IMR-90 (cell line): ENCODE data around the gene C1orf167. TPM values are rescaled to one million over a fixed set of nuclear protein-coding genes. Genes with fewer than 3 reads are reported as not detected.

Source experiments
- ATAC-seq: fragments of 200-7000 bp; cut with Tn5 transposase; 2 replicates; pipeline ENCODE4 v1.9.1; 2020; ENCODE audit warnings: low read depth, mild to moderate bottlenecking, moderate library complexity
- BruUV-seq: library from RNA; stranded (reverse); fragments of 400-500 nt; replicated peaks from 2 replicates; lab custom pipeline; 2021; lab: Mats Ljungman, UMichigan
- CTCF ChIA-PET: fragments of 300-600 bp; formaldehyde crosslinking; extraction: SDS; loops from one replicate; lab custom pipeline; 2021; ENCODE audit warnings: antibody characterized with exemption; lab: Yijun Ruan, JAX
- POLR2A ChIA-PET: fragments of 300-600 bp; sonication (Branson Sonifier 250); formaldehyde crosslinking; loops from one replicate; lab custom pipeline; 2022; ENCODE audit warnings: antibody characterized with exemption; ENCODE audit not compliant: unreplicated experiment; lab: Charles Lee
- DNase-seq: peaks from one replicate; pipeline ENCODE4 v3.0.0; 2013
- H2AFZ ChIP-seq: replicated peaks from 2 replicates; pipeline ENCODE3; 2013; ENCODE audit warnings: low read length, mild to moderate bottlenecking; ENCODE audit not compliant: poor library complexity
- H2AK5ac ChIP-seq: 2 replicates; pipeline ENCODE4 v1.6.1; 2013; ENCODE audit warnings: low read depth, low read length, inconsistent platforms
- H2AK9ac ChIP-seq: replicated peaks from 2 replicates; pipeline ENCODE3; 2013; ENCODE audit warnings: mild to moderate bottlenecking, low read depth, low read length, moderate library complexity; ENCODE audit not compliant: poor library complexity
- H2BK120ac ChIP-seq: 2 replicates; pipeline ENCODE4 v1.6.1; 2013; ENCODE audit warnings: low read depth, low read length, inconsistent platforms
- H2BK15ac ChIP-seq: 3 replicates; pipeline ENCODE4 v1.6.1; 2013; ENCODE audit warnings: low read depth, low read length, inconsistent platforms
- H2BK20ac ChIP-seq: 2 replicates; pipeline ENCODE4 v1.6.1; 2013; ENCODE audit warnings: low read depth, mild to moderate bottlenecking, inconsistent platforms, low read length, moderate library complexity
- H2BK5ac ChIP-seq: 2 replicates; pipeline ENCODE4 v1.6.1; 2013; ENCODE audit warnings: mild to moderate bottlenecking, low read depth, low read length, inconsistent platforms; ENCODE audit not compliant: poor library complexity, severe bottlenecking
- H3K14ac ChIP-seq: replicated peaks from 2 replicates; pipeline ENCODE4 v1.6.1; 2013; ENCODE audit warnings: low read depth, low read length, inconsistent platforms
- H3K18ac ChIP-seq: 2 replicates; pipeline ENCODE4 v1.6.1; 2013; ENCODE audit warnings: low read depth, low read length, control low read depth
- H3K23ac ChIP-seq: 2 replicates; pipeline ENCODE4 v1.6.1; 2013; ENCODE audit warnings: low read depth, low read length, inconsistent platforms
- H3K27ac ChIP-seq: 2 replicates; pipeline ENCODE4 v1.5.1; 2013; ENCODE audit warnings: mild to moderate bottlenecking, control low read depth, low read length; ENCODE audit not compliant: insufficient read depth
- H3K27me3 ChIP-seq: 2 replicates; pipeline ENCODE4 v1.6.1; 2013; ENCODE audit warnings: low read length; ENCODE audit not compliant: control insufficient read depth, insufficient read depth
- H3K36me3 ChIP-seq: 2 replicates; pipeline ENCODE4 v1.6.1; 2013; ENCODE audit warnings: low read length, mixed read lengths; ENCODE audit not compliant: control insufficient read depth, insufficient read depth
- H3K4ac ChIP-seq: 2 replicates; pipeline ENCODE4 v1.6.1; 2013; ENCODE audit warnings: low read depth, low read length, inconsistent platforms
- H3K4me1 ChIP-seq: 2 replicates; pipeline ENCODE4 v1.6.1; 2013; ENCODE audit warnings: low read length, mixed read lengths; ENCODE audit not compliant: control insufficient read depth, insufficient read depth
- H3K4me2 ChIP-seq: 2 replicates; pipeline ENCODE4 v1.6.1; 2013; ENCODE audit warnings: low read depth, mild to moderate bottlenecking, control low read depth, low read length, moderate library complexity
- H3K4me3 ChIP-seq: 2 replicates; pipeline ENCODE4 v1.5.1; 2013; ENCODE audit warnings: low read depth, mild to moderate bottlenecking, control low read depth, low read length, moderate library complexity; ENCODE audit not compliant: insufficient read depth
- H3K56ac ChIP-seq: 2 replicates; pipeline ENCODE4 v1.6.1; 2013; ENCODE audit warnings: low read length, inconsistent platforms; ENCODE audit not compliant: insufficient read depth; ENCODE audit errors: extremely low read depth
- H3K79me1 ChIP-seq, 2 experiments: 2 replicates each; pipeline ENCODE4 v1.6.1; 2013; ENCODE audit warnings: low read length in 2 of 2, inconsistent platforms in 1 of 2, low read depth in 1 of 2
- H3K9ac ChIP-seq: 2 replicates; pipeline ENCODE4 v1.6.1; 2013; ENCODE audit warnings: low read depth, low read length, control low read depth
- H3K9me1 ChIP-seq: 2 replicates; pipeline ENCODE4 v1.6.1; 2013; ENCODE audit warnings: low read length, inconsistent platforms; ENCODE audit not compliant: insufficient read depth
- H3K9me3 ChIP-seq: 2 replicates; pipeline ENCODE4 v1.6.1; 2013; ENCODE audit warnings: low read length; ENCODE audit not compliant: control insufficient read depth, insufficient read depth
- H4K20me1 ChIP-seq: 2 replicates; pipeline ENCODE4 v1.6.1; 2013; ENCODE audit warnings: low read length, inconsistent platforms; ENCODE audit not compliant: insufficient read depth
- H4K5ac ChIP-seq: 2 replicates; pipeline ENCODE4 v1.6.1; 2013; ENCODE audit warnings: mild to moderate bottlenecking, low read depth, low read length, control low read depth
- H4K8ac ChIP-seq, 2 experiments: 2 replicates each; pipeline ENCODE4 v1.6.1; 2013; ENCODE audit warnings: low read depth in 2 of 2, low read length in 2 of 2, control low read depth in 1 of 2, inconsistent platforms in 1 of 2
- H4K91ac ChIP-seq: 2 replicates; pipeline ENCODE4 v1.6.1; 2013; ENCODE audit warnings: low read depth, low read length, inconsistent platforms; ENCODE audit not compliant: insufficient read depth
- FOS ChIP-seq: fragments of 150-350 bp; IDR thresholded peaks from 2 replicates; pipeline ENCODE4 v1.6.1; 2016; ENCODE audit warnings: low read depth, low read length
- SMC3 ChIP-seq: fragments of 150-350 bp; IDR thresholded peaks from 2 replicates; pipeline ENCODE4 v1.6.1; 2016; ENCODE audit warnings: low read depth, mild to moderate bottlenecking, antibody characterized with exemption, low read length, moderate library complexity
- WGBS, 2 experiments: methylation state at CpG; one replicate each; pipeline versions ENCODE4 v1.1.5 to v1.1.7; 2013; ENCODE audit warnings: missing lambda C conversion rate in 2 of 2; ENCODE audit not compliant: insufficient read length in 1 of 2; ENCODE audit errors: extremely low coverage in 2 of 2; 5-methylcytosine and 5-hydroxymethylcytosine counted together
- dilution Hi-C: fragments of 300-500 bp; cut with HindIII; formaldehyde crosslinking; loops from one replicate; pipeline ENCODE4 v1.14.3; 2018; ENCODE audit warnings: low sequenced_read_pairs; ENCODE audit not compliant: unreplicated experiment
- in situ Hi-C: fragments of 300-500 bp; cut with MboI; formaldehyde crosslinking; loops from 3 replicates; pipeline ENCODE4 v1.14.3; 2019; ENCODE audit warnings: low sequenced_read_pairs, inconsistent platforms, mixed read lengths
- intact Hi-C: fragments of 100-400 bp; cut with micrococcal nuclease; formaldehyde crosslinking; loops from 2 replicates; pipeline ENCODE4 v1.10.0; 2022
- polyA plus RNA-seq, 3 experiments: library from polyadenylated mRNA; depleted of rRNA; stranded (reverse); fragments of >200 nt; gene quantifications; 2 replicates each; pipeline ENCODE4 v1.2.3, GENCODE V29; 2012; ENCODE audit warnings: low replicate concordance in 1 of 3
- total RNA-seq: library from RNA; depleted of rRNA; stranded (reverse); fragments of >200 nt; gene quantifications from 2 replicates; pipeline ENCODE4 v1.2.3, GENCODE V29; 2012
- TF ChIP-seq, protein P1 (sequence below): conservative IDR thresholded peaks from 2 replicates; pipeline ENCODE4 v1.5.1; 2012; ENCODE audit warnings: mild to moderate bottlenecking, low read depth, low read length, improper control_type of control experiment

Gene C1orf167
- total and polyA plus RNA-seq, 2 of the 4 experiments (the other 2 are of a cell fraction): under 0.01 to 0.15 TPM

DNA sequence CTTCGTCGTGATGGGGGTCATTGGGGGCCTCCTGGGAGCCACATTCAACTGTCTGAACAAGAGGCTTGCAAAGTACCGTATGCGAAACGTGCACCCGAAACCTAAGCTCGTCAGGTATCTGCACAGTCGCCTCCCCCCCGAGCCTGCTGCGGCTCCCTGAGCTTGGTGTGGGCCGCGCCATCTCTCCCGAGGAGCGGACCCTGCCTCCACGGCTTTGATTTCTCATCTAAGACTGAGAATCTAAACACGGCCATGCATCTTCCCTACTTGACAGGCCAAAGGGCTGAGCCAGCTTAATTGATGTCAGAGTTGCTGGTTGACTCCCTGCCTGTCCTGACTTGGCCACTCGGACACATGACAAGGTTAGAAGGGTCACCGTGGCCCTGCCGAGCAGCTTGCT lies 66.5 kb downstream of the C1orf167 start:
- Histone ChIP-seq H4K8ac (no peak overlapping the region), H2BK120ac (no peak overlapping the region), H3K9me1 (peaks cover 5% of the 10 kb centered on the region; the same call in 1 of the 2 replicates), H2AK9ac (no peak overlapping the region), H3K36me3 (peaks cover 70% of the 10 kb centered on the region), H3K4me2 (no peak overlapping the region), H3K14ac (no peak overlapping the region), H3K9ac (no peak overlapping the region), H2BK20ac (no peak overlapping the region), H3K56ac (no peak overlapping the region), H3K4me1 (no peaks in the 10 kb centered on the region), H4K5ac (no peak overlapping the region), H3K18ac (no peak overlapping the region), H2AFZ (no peak overlapping the region), H3K4ac (no peak overlapping the region), H3K27ac (no peak overlapping the region), H3K4me3 (no peak overlapping the region), H4K20me1 (0 out of 2 replicates have a peak, but pooled peaks cover 2% of the 10 kb centered on the region), H3K23ac (no peak overlapping the region), H3K79me1 (0 out of 4 replicates have a peak, but pooled peaks cover 0 to 5% of the 10 kb centered on the region in 2 experiments), H4K91ac (no peak overlapping the region), H2BK5ac (no peak overlapping the region), H2AK5ac (no peak overlapping the region), H3K9me3 (no peaks in the 10 kb centered on the region), H2BK15ac (no peak overlapping the region), H3K27me3 (no peaks in the 10 kb centered on the region)
- ATAC-seq: no peak
- intact Hi-C loops (no loop called here), in situ Hi-C loops (no loop called here), dilution Hi-C loops (no loop called here)
- TF ChIP-seq, protein P1, sequence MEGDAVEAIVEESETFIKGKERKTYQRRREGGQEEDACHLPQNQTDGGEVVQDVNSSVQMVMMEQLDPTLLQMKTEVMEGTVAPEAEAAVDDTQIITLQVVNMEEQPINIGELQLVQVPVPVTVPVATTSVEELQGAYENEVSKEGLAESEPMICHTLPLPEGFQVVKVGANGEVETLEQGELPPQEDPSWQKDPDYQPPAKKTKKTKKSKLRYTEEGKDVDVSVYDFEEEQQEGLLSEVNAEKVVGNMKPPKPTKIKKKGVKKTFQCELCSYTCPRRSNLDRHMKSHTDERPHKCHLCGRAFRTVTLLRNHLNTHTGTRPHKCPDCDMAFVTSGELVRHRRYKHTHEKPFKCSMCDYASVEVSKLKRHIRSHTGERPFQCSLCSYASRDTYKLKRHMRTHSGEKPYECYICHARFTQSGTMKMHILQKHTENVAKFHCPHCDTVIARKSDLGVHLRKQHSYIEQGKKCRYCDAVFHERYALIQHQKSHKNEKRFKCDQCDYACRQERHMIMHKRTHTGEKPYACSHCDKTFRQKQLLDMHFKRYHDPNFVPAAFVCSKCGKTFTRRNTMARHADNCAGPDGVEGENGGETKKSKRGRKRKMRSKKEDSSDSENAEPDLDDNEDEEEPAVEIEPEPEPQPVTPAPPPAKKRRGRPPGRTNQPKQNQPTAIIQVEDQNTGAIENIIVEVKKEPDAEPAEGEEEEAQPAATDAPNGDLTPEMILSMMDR: no peak
- no peak for TF ChIP-seq FOS
- no peak for TF ChIP-seq SMC3
- no peak for DNase-seq
- 94% methylated on average over 11 of the region's 19 CpGs; no CpG with 5 or more reads in 1 of the 2 experiments for WGBS, 2 experiments
- no TSS peak for BruUV-seq
- POLR2A ChIA-PET: no interaction called here
- CTCF ChIA-PET: interaction anchor here (1.0 kb wide), 1 partner anchor 10 kb away, joined by 4 read pairs; no protein-coding TSS in a partner anchor
